Nephron (organoid): ENCODE measurements around the gene XKR3.

ENCODE experiments used
- H3K27ac Mint-ChIP-seq, 3 experiments: 2 replicates each; pipeline ENCODE4 v1.8.0; 2020; ENCODE audit warnings: mixed read lengths in 3 of 3, mild to moderate bottlenecking in 2 of 3, moderate library complexity in 1 of 3
- H3K27me3 Mint-ChIP-seq: 2 replicates; pipeline ENCODE4 v1.8.0; 2021; ENCODE audit warnings: low read depth, mild to moderate bottlenecking, moderate library complexity, mixed read lengths
- H3K36me3 Mint-ChIP-seq: 2 replicates; pipeline ENCODE4 v1.8.0; 2020; ENCODE audit warnings: low read depth, mixed read lengths
- H3K4me1 Mint-ChIP-seq: 2 replicates; pipeline ENCODE4 v1.8.0; 2020; ENCODE audit warnings: mixed read lengths
- H3K4me3 Mint-ChIP-seq, 3 experiments: 2 replicates each; pipeline ENCODE4 v1.8.0; 2020; ENCODE audit warnings: mild to moderate bottlenecking in 3 of 3, mixed read lengths in 3 of 3, moderate library complexity in 2 of 3
- H3K9me3 Mint-ChIP-seq: 2 replicates; pipeline ENCODE4 v1.8.0; 2020; ENCODE audit warnings: mixed read lengths
- TF ChIP-seq, protein P1 (sequence below), 3 experiments: fragments of 200-600 bp; sonication (generic); IDR thresholded peaks; one replicate each; pipeline ENCODE4 v1.5.0; 2021; ENCODE audit warnings: antibody characterized with exemption in 3 of 3; ENCODE audit not compliant: unreplicated experiment in 3 of 3

The XKR3 gene

DNA sequence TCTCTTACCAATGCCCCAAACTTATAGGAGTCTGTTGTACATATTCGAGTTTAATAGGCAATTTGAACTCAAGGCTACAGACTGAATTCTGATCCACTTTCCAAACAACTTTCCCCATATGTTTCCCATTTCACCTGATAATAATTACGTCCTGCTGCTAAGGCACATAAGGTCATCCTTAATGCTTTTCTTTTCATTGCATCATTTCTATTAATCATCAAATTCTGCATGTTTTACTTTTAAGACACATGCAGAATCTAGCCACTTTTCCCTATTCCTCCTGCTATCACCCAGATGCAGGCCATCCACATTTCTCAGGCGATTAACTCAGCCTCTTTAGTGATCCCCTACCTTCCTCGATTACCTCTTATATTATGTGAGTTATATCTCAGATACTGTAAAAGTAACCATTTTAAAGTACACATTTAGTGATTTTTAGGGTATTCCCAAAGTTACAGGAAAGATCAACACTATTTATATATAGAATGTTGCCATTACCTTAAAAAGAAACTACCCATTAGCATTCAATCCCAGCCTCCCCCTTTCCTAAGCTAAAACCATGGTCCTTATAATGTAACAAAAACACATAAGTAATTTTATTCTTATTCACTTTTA is 14.9 kb downstream of the XKR3 start:
- Mint-ChIP-seq H3K4me1 (no peaks in the 10 kb centered on the region), H3K27ac (no peak overlapping the region), H3K9me3 (peaks cover 32% of the 10 kb centered on the region)

DNA sequence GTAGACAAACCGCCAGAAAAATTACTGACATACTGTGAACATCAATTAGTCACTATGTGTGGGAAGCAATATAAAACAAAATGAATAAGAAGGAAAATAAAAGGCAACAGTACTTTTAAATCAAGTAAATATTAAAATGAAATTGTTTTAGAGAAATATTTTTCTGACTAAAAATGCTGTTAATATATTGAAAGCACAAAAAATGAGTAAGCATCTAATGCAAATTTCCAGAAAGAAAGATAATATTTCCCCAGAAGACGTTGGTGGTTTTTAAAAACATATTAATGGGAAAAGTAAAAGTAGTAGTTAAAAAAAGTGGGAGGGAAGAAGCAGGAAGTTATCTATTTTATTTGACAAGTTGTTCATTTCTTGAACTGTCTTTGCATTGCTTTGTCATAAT is 16.5 kb downstream of the XKR3 start:
- H3K27ac Mint-ChIP-seq: no peak overlapping the region
- H3K4me3 Mint-ChIP-seq: no peak overlapping the region
- no peaks in the 10 kb centered on the region for H3K27me3 Mint-ChIP-seq
- no peaks in the 10 kb centered on the region for H3K36me3 Mint-ChIP-seq
- TF ChIP-seq, protein P1, sequence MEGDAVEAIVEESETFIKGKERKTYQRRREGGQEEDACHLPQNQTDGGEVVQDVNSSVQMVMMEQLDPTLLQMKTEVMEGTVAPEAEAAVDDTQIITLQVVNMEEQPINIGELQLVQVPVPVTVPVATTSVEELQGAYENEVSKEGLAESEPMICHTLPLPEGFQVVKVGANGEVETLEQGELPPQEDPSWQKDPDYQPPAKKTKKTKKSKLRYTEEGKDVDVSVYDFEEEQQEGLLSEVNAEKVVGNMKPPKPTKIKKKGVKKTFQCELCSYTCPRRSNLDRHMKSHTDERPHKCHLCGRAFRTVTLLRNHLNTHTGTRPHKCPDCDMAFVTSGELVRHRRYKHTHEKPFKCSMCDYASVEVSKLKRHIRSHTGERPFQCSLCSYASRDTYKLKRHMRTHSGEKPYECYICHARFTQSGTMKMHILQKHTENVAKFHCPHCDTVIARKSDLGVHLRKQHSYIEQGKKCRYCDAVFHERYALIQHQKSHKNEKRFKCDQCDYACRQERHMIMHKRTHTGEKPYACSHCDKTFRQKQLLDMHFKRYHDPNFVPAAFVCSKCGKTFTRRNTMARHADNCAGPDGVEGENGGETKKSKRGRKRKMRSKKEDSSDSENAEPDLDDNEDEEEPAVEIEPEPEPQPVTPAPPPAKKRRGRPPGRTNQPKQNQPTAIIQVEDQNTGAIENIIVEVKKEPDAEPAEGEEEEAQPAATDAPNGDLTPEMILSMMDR (IDR thresholded peaks at IDR 0.05; ENCODE audit: unreplicated experiment in 3 of 3): no peak
- peaks cover 30% of the 10 kb centered on the region for H3K9me3 Mint-ChIP-seq
- no peaks in the 10 kb centered on the region for H3K4me1 Mint-ChIP-seq

More for the DNA sequence above, 14.9 kb downstream of the XKR3 start:
- TF ChIP-seq, protein P1 (IDR thresholded peaks at IDR 0.05; ENCODE audit: unreplicated experiment in 3 of 3): no peak
- no peak overlapping the region for H3K4me3 Mint-ChIP-seq
- H3K36me3 Mint-ChIP-seq: no peaks in the 10 kb centered on the region
- H3K27me3 Mint-ChIP-seq: no peaks in the 10 kb centered on the region

DNA sequence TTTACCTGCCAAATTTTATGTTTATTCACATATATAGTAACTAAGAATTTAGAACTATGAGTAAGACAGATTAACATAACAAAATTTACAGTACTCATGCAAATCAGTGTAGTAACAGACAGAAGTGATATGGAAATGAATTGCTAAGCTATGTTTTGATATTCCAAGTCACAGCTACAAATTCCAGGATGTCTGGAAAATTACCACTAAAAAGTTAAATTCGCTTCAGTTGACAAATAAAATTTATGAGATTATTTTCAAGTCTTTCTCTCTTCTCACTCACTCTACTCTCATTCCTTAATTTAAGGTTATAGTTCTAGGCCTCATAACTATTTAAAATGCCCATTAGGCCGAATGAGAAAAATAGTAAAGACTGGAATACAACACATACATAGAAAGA is 18.1 kb downstream of the XKR3 start:
- Mint-ChIP-seq H3K36me3 (no peaks in the 10 kb centered on the region), H3K27me3 (no peaks in the 10 kb centered on the region), H3K27ac (no peak overlapping the region), H3K4me1 (no peaks in the 10 kb centered on the region), H3K4me3 (no peak overlapping the region), H3K9me3 (peaks cover 26% of the 10 kb centered on the region)
- TF ChIP-seq, protein P1 (IDR thresholded peaks at IDR 0.05; ENCODE audit: unreplicated experiment in 3 of 3): no peak

DNA sequence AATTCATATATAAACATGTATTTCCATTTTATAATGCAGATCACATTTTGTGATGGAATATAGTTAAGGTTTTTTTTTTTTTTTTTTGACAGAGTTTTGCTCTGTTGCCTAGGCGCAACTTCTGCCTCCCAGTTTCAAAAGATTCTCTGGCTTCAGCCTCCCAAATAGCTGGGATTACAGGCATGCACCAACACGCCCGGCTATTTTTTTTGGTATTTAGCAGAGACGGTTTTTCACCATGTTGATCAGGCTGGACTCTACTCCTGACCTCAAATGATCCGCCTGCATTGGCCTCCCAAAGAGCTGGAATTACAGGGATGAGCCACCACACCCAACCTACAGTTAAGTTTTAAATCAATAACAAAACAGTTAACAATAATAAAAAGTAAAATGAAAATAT is 18.8 kb downstream of the XKR3 start:
- no peak overlapping the region for H3K4me3 Mint-ChIP-seq
- H3K36me3 Mint-ChIP-seq: no peaks in the 10 kb centered on the region
- no peaks in the 10 kb centered on the region for H3K4me1 Mint-ChIP-seq
- TF ChIP-seq, protein P1 (IDR thresholded peaks at IDR 0.05; ENCODE audit: unreplicated experiment in 3 of 3): no peak
- H3K27ac Mint-ChIP-seq: no peak overlapping the region
- peaks cover 26% of the 10 kb centered on the region for H3K9me3 Mint-ChIP-seq
- H3K27me3 Mint-ChIP-seq: no peaks in the 10 kb centered on the region

DNA sequence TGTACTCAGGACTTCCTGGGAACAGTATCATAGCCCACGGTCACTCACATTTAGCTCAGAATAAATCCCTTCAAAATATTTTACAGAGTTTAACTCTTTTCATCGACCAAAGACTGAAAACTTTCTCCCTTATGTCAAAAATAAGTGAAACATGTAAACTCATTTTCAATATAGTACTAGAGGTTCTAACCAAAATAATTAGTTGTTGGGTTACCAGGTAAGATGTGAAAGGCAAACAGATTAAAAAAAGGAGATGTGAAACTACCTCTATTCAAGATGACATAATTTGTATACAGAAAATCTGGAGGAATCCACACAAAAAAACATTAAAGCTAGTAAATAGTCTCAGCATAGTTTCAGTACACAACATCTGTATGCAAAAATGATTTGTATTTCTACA is 20.3 kb downstream of the XKR3 start:
- Mint-ChIP-seq H3K9me3 (peaks cover 16% of the 10 kb centered on the region), H3K4me3 (no peak overlapping the region), H3K4me1 (no peaks in the 10 kb centered on the region), H3K27ac (no peak overlapping the region), H3K36me3 (no peaks in the 10 kb centered on the region), H3K27me3 (no peaks in the 10 kb centered on the region)
- TF ChIP-seq, protein P1 (IDR thresholded peaks at IDR 0.05; ENCODE audit: unreplicated experiment in 3 of 3): no peak

DNA sequence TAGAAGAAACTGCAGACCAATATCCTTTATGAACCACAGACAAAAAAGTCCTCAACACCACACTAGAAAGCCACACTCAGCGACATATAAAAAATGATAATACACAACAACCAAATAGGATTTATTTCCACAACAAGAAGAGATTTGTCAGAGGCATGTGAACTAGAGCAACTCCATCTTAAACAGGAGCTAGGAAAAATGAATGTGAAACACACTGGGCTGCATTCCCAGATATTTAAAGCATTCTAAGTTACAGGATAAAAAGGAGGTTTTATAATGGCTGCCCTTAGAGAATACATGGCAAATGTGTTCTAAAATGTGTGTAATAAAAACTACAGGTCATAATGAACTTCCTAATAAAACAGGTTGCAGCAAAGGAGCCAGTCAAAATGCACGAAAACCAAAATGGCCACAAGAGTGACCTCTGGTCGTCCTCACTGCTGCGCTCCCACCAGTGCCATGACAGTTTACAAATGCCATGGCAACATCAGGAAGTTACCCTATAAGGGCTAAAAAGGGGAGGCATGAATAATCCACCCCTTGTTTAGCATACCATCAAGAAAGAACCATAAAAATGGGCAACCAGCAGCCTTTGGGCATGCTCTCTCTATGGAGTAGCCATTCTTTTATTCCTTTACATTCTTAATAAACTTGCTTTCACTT is 21.8 kb downstream of the XKR3 start:
- no peaks in the 10 kb centered on the region for H3K36me3 Mint-ChIP-seq
- H3K27me3 Mint-ChIP-seq: no peaks in the 10 kb centered on the region
- H3K4me3 Mint-ChIP-seq: no peak overlapping the region
- no peak overlapping the region for H3K27ac Mint-ChIP-seq
- peaks cover 6% of the 10 kb centered on the region for H3K9me3 Mint-ChIP-seq
- no peaks in the 10 kb centered on the region for H3K4me1 Mint-ChIP-seq
- TF ChIP-seq, protein P1 (IDR thresholded peaks at IDR 0.05; ENCODE audit: unreplicated experiment in 3 of 3): no peak
